A549 treated with dexamethasone at 1 μM for 4 hours (cell line): ENCODE results near the gene ZBTB8OS. TPM values are rescaled to one million over a fixed set of nuclear protein-coding genes. Genes with fewer than 3 reads are reported as not detected.

Experiments
- total RNA-seq: library from RNA; stranded (reverse); fragments of 200-300 nt; extraction: Qiagen RNA extraction; gene quantifications from 5 replicates; pipeline ENCODE4 v1.2.3, GENCODE V29; 2022

Gene ZBTB8OS
- total RNA-seq = 35.3 to 60.6 TPM (median 38.3 TPM) in 5 replicates

GRCh38 chr1:32650248-32650751, at the start of gene ZBTB8OS:
Gene ZBTB8OS, minus strand, starts transcription at chr1:32650550. Its CDS starts 21 bp downstream, at chr1:32650529.

DNA sequence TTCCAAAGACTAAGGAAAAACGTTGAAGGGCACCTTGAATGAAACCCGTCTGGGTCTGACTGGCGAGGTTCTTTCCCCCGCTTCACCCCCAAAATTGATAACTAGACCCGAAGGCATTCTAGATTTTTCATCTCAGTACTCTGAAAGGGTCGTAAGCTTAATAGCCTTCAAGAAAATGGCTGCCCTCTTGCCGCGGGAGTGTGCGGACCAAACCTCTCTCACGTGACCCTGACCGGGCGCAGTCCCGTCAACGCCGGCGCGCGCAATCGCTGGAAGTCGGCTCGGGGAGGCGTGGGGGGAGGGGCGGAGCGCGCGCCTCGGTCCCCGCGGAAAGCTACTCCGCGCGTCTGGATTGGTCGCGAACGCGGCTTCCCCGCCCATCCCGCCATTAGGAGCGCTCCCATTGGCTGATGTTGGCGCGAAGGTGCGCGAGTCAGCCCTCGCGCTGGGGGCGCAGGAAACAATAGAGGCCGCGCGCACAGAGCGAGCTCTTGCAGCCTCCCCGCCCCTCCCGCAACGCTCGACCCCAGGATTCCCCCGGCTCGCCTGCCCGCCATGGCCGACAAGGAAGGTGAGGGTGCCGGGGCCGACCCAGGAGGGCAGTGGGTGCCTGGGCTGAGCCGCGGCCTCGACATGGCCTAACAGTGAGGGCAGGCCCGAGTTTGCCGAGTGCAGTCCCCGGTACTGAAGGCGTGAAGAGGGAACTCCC, 556 bp upstream of the ZBTB8OS start, which contains the start of gene RBBP4:
Gene RBBP4, plus strand, starts transcription at position 457 of the 709 bp plus-strand sequence. Its CDS starts 99 bp downstream, at position 556.

Other genes starting within 250 kb of the ZBTB8OS start
- not detected in 5 replicates for gene ZBTB8B, start 185.5 kb downstream of the ZBTB8OS start, total RNA-seq
- 3.4 to 5.0 TPM (median 4.0 TPM) in 5 replicates for gene ZBTB8A, start 111.1 kb downstream of the ZBTB8OS start, total RNA-seq
- gene RBBP4, start 658 bp upstream of the ZBTB8OS start, total RNA-seq = 72.2 to 89.2 TPM (median 80.2 TPM) in 5 replicates
- gene SYNC, start 52.2 kb upstream of the ZBTB8OS start, total RNA-seq = 11.6 to 19.6 TPM (median 15.8 TPM) in 5 replicates
- gene YARS1, start 166.8 kb upstream of the ZBTB8OS start, total RNA-seq = 63.9 to 77.3 TPM (median 69.9 TPM) in 5 replicates
- 10.2 to 18.4 TPM (median 15.7 TPM) in 5 replicates for gene S100PBP, start 167.1 kb upstream of the ZBTB8OS start, total RNA-seq
- gene FNDC5, start 220.4 kb upstream of the ZBTB8OS start, total RNA-seq = 0.13 to 0.66 TPM (median 0.35 TPM) in 5 replicates
- 0.19 to 0.43 TPM (median 0.26 TPM) in 5 replicates for gene HPCA, start 235.9 kb upstream of the ZBTB8OS start, total RNA-seq